Effector memory CD8-positive, alpha-beta T cell (primary cell): Measurements from ENCODE around the gene ADAM10.

ENCODE experiments used
- ATAC-seq: fragments of 150-1000 bp; cut with Tn5 transposase; replicated peaks from 2 replicates; pipeline ENCODE4 v1.10.0; 2021; ENCODE audit warnings: mild to moderate bottlenecking, moderate library complexity
- DNase-seq, 3 experiments: peaks; one replicate each; pipeline ENCODE4 v3.0.0; 2021
- H3K27ac Mint-ChIP-seq, 2 donors: one replicate each; pipeline ENCODE4 v1.8.0; 2022; ENCODE audit warnings: mild to moderate bottlenecking in 2 of 2, mixed read lengths in 2 of 2, moderate library complexity in 2 of 2
- H3K27me3 Mint-ChIP-seq, 2 donors: one replicate each; pipeline ENCODE4 v1.8.0; 2022; ENCODE audit warnings: mixed read lengths in 2 of 2
- H3K36me3 Mint-ChIP-seq: one replicate; pipeline ENCODE4 v1.8.0; 2022; ENCODE audit warnings: mild to moderate bottlenecking, moderate library complexity, mixed read lengths; ENCODE audit not compliant: insufficient read depth
- H3K4me1 Mint-ChIP-seq, 2 donors: one replicate each; pipeline ENCODE4 v1.8.0; 2022; ENCODE audit warnings: low read depth in 2 of 2, mixed read lengths in 2 of 2
- H3K4me3 Mint-ChIP-seq, 2 donors: one replicate each; pipeline ENCODE4 v1.8.0; 2022; ENCODE audit warnings: mild to moderate bottlenecking in 2 of 2, mixed read lengths in 2 of 2, moderate library complexity in 2 of 2
- H3K9me3 Mint-ChIP-seq, 2 donors: one replicate each; pipeline ENCODE4 v1.8.0; 2022; ENCODE audit warnings: mixed read lengths in 2 of 2

The ADAM10 gene

GRCh38 chr15:58582160-58582559 is 167.3 kb downstream of the ADAM10 start:
- DNase-seq (no peak), ATAC-seq (no peak)
- H3K27ac Mint-ChIP-seq: no peak overlapping the region
- H3K27me3 Mint-ChIP-seq: peaks cover 10 to 13% of the 10 kb centered on the region in 2 donors
- peaks cover 7 to 17% of the 10 kb centered on the region in 2 donors for H3K4me1 Mint-ChIP-seq
- H3K4me3 Mint-ChIP-seq: no peak overlapping the region
- H3K36me3 Mint-ChIP-seq: no peaks in the 10 kb centered on the region
- H3K9me3 Mint-ChIP-seq: peaks cover 0 to 3% of the 10 kb centered on the region in 2 donors

- ATAC-seq (no peak), DNase-seq (no peak)
- no peaks in the 10 kb centered on the region for H3K27me3 Mint-ChIP-seq
- H3K27ac Mint-ChIP-seq: no peak overlapping the region
- H3K4me1 Mint-ChIP-seq: peaks cover 3% of the 10 kb centered on the region in 2 donors
- H3K36me3 Mint-ChIP-seq: no peaks in the 10 kb centered on the region
- no peaks in the 10 kb centered on the region for H3K9me3 Mint-ChIP-seq
- H3K4me3 Mint-ChIP-seq: no peak overlapping the region
Observed at GRCh38 chr15:58576657-58577056, 172.8 kb downstream of the ADAM10 start.

- Mint-ChIP-seq H3K27me3 (no peaks in the 10 kb centered on the region), H3K36me3 (no peaks in the 10 kb centered on the region), H3K4me1 (peaks cover 3% of the 10 kb centered on the region in 2 donors), H3K4me3 (no peak overlapping the region), H3K27ac (peak overlapping the region in 1 of 2 donors; percentile 49), H3K9me3 (no peaks in the 10 kb centered on the region)
- ATAC-seq (no peak), DNase-seq (no peak)
Observed at GRCh38 chr15:58575045-58575786, 174.3 kb downstream of the ADAM10 start.

GRCh38 chr15:58574631-58575030 is 174.9 kb downstream of the ADAM10 start:
- no peak overlapping the region for H3K4me3 Mint-ChIP-seq
- no peaks in the 10 kb centered on the region for H3K9me3 Mint-ChIP-seq
- ATAC-seq: no peak
- peak overlapping the region in 1 of 2 donors; percentile 49 for H3K27ac Mint-ChIP-seq
- H3K27me3 Mint-ChIP-seq: no peaks in the 10 kb centered on the region
- no peaks in the 10 kb centered on the region for H3K36me3 Mint-ChIP-seq
- H3K4me1 Mint-ChIP-seq: peaks cover 3% of the 10 kb centered on the region in 2 donors
- DNase-seq: no peak

GRCh38 chr15:58573270-58573669 is 176.2 kb downstream of the ADAM10 start:
- no peaks in the 10 kb centered on the region for H3K36me3 Mint-ChIP-seq
- DNase-seq (no peak), ATAC-seq (no peak)
- peaks cover 4 to 5% of the 10 kb centered on the region in 2 donors for H3K4me1 Mint-ChIP-seq
- no peaks in the 10 kb centered on the region for H3K27me3 Mint-ChIP-seq
- H3K4me3 Mint-ChIP-seq: no peak overlapping the region
- H3K9me3 Mint-ChIP-seq: no peaks in the 10 kb centered on the region
- H3K27ac Mint-ChIP-seq: no peak overlapping the region

GRCh38 chr15:58572521-58572920 is 177.0 kb downstream of the ADAM10 start:
- ATAC-seq: no peak
- H3K4me3 Mint-ChIP-seq: no peak overlapping the region

GRCh38 chr15:58571491-58571890 is 178.0 kb downstream of the ADAM10 start:
- Mint-ChIP-seq H3K4me3 (no peak overlapping the region), H3K36me3 (no peaks in the 10 kb centered on the region), H3K27me3 (no peaks in the 10 kb centered on the region), H3K9me3 (no peaks in the 10 kb centered on the region), H3K4me1 (peaks cover 5 to 7% of the 10 kb centered on the region in 2 donors), H3K27ac (no peak overlapping the region)
- no peak for ATAC-seq
- DNase-seq: no peak

More at GRCh38 chr15:58572521-58572920, 177.0 kb downstream of the ADAM10 start:
- no peaks in the 10 kb centered on the region for H3K36me3 Mint-ChIP-seq
- no peaks in the 10 kb centered on the region for H3K27me3 Mint-ChIP-seq
- no peak overlapping the region for H3K27ac Mint-ChIP-seq
- no peaks in the 10 kb centered on the region for H3K9me3 Mint-ChIP-seq
- no peak for DNase-seq
- peaks cover 5 to 7% of the 10 kb centered on the region in 2 donors for H3K4me1 Mint-ChIP-seq

GRCh38 chr15:58569455-58569854 is 180.1 kb downstream of the ADAM10 start:
- no peak overlapping the region for H3K27ac Mint-ChIP-seq
- H3K4me3 Mint-ChIP-seq: no peak overlapping the region
- ATAC-seq (no peak), DNase-seq (no peak)
- H3K27me3 Mint-ChIP-seq: no peaks in the 10 kb centered on the region
- H3K9me3 Mint-ChIP-seq: no peaks in the 10 kb centered on the region
- H3K4me1 Mint-ChIP-seq: peaks cover 3 to 6% of the 10 kb centered on the region in 2 donors
- no peaks in the 10 kb centered on the region for H3K36me3 Mint-ChIP-seq

- H3K4me3 Mint-ChIP-seq: no peak overlapping the region
- H3K4me1 Mint-ChIP-seq: peaks cover 3 to 6% of the 10 kb centered on the region in 2 donors
- H3K27ac Mint-ChIP-seq: peak overlapping the region; percentile 26 to 82
- DNase-seq (no peak), ATAC-seq (no peak)
- H3K36me3 Mint-ChIP-seq: no peaks in the 10 kb centered on the region
- no peaks in the 10 kb centered on the region for H3K27me3 Mint-ChIP-seq
- H3K9me3 Mint-ChIP-seq: no peaks in the 10 kb centered on the region
Observed at GRCh38 chr15:58568157-58568571, 181.3 kb downstream of the ADAM10 start.

GRCh38 chr15:58566029-58566428 is 183.5 kb downstream of the ADAM10 start:
- ATAC-seq: no peak
- Mint-ChIP-seq H3K4me3 (no peak overlapping the region), H3K9me3 (no peaks in the 10 kb centered on the region), H3K4me1 (peaks cover 6% of the 10 kb centered on the region in 2 donors), H3K27me3 (no peaks in the 10 kb centered on the region), H3K27ac (no peak overlapping the region), H3K36me3 (no peaks in the 10 kb centered on the region)
- DNase-seq: no peak

GRCh38 chr15:58565619-58566018 is 183.9 kb downstream of the ADAM10 start:
- Mint-ChIP-seq H3K4me3 (no peak overlapping the region), H3K4me1 (peaks cover 6% of the 10 kb centered on the region in 2 donors), H3K9me3 (no peaks in the 10 kb centered on the region), H3K27me3 (no peaks in the 10 kb centered on the region), H3K36me3 (no peaks in the 10 kb centered on the region), H3K27ac (no peak overlapping the region)
- ATAC-seq: no peak
- DNase-seq: no peak

- H3K4me1 Mint-ChIP-seq: peaks cover 6% of the 10 kb centered on the region in 2 donors
- no peak for ATAC-seq
- H3K27me3 Mint-ChIP-seq: no peaks in the 10 kb centered on the region
- no peak for DNase-seq
- no peak overlapping the region for H3K27ac Mint-ChIP-seq
- no peaks in the 10 kb centered on the region for H3K9me3 Mint-ChIP-seq
- no peaks in the 10 kb centered on the region for H3K36me3 Mint-ChIP-seq
- H3K4me3 Mint-ChIP-seq: no peak overlapping the region
Observed at GRCh38 chr15:58564981-58565380, 184.5 kb downstream of the ADAM10 start.

- DNase-seq (no peak), ATAC-seq (no peak)
- Mint-ChIP-seq H3K9me3 (no peaks in the 10 kb centered on the region), H3K4me3 (no peak overlapping the region), H3K36me3 (no peaks in the 10 kb centered on the region), H3K4me1 (peaks cover 2 to 3% of the 10 kb centered on the region in 2 donors), H3K27ac (no peak overlapping the region), H3K27me3 (no peaks in the 10 kb centered on the region)
Observed at GRCh38 chr15:58562135-58562534, 187.4 kb downstream of the ADAM10 start.

- Mint-ChIP-seq H3K36me3 (no peaks in the 10 kb centered on the region), H3K4me1 (peaks cover 2 to 3% of the 10 kb centered on the region in 2 donors), H3K27ac (peak overlapping the region in 1 of 2 donors; percentile 16), H3K27me3 (no peaks in the 10 kb centered on the region), H3K9me3 (no peaks in the 10 kb centered on the region), H3K4me3 (no peak overlapping the region)
- ATAC-seq (no peak), DNase-seq (no peak)
Observed at GRCh38 chr15:58561321-58561720, 188.2 kb downstream of the ADAM10 start.
